T-cell (primary cell): ENCODE results near the gene DNAI7. TPM values are rescaled to one million over a fixed set of nuclear protein-coding genes. Genes with fewer than 3 reads are reported as not detected.

Source experiments
- ATAC-seq, 4 experiments: fragments of 200-7000 bp in 3 of 4; fragments of 150-1000 bp in 1 of 4; cut with Tn5 transposase; replicated peaks in 1 of 4; 1 replicate in 3 of 4; 2 replicates in 1 of 4; pipeline ENCODE4 v1.10.0; 2021; ENCODE audit warnings: moderate library complexity in 3 of 4, mild to moderate bottlenecking in 2 of 4, moderate number of reproducible peaks in 1 of 4
- CTCF ChIA-PET, 2 donors: fragments of 300-600 bp; sonication (Branson Sonifier 250); formaldehyde crosslinking; loops; one replicate each; lab custom pipeline; 2022; ENCODE audit warnings: antibody characterized with exemption in 2 of 2; lab: Charles Lee
- POLR2A ChIA-PET, 2 donors: fragments of 300-600 bp; sonication (Branson Sonifier 250); formaldehyde crosslinking; loops; one replicate each; lab custom pipeline; 2022; ENCODE audit warnings: antibody characterized with exemption in 2 of 2; lab: Charles Lee
- DNase-seq, 35 experiments: peaks; one replicate each; pipeline versions ENCODE4 v3.0.0 to v3.0.0-alpha.2; 2013 to 2023
- H3K27ac ChIP-seq: one replicate; pipeline ENCODE4 v1.5.1; 2013; ENCODE audit warnings: low read length
- H3K27me3 ChIP-seq, 2 experiments: replicated peaks in 1 of 2; 1 replicate in 1 of 2; 2 replicates in 1 of 2; pipeline versions ENCODE4 v1.6.1 to v1.7.0; 2013; ENCODE audit warnings: low read length in 1 of 2, mixed read lengths in 1 of 2; ENCODE audit not compliant: control insufficient read depth in 2 of 2, insufficient read depth in 2 of 2; ENCODE audit errors: extremely low read depth in 1 of 2
- H3K36me3 ChIP-seq, 2 donors: 1 replicate in 1 of 2; 2 replicates in 1 of 2; pipeline versions ENCODE4 v1.6.1 to v1.7.0; 2013; ENCODE audit warnings: low read length in 1 of 2; ENCODE audit not compliant: control insufficient read depth in 2 of 2, insufficient read depth in 1 of 2; ENCODE audit errors: extremely low read depth in 1 of 2
- H3K4me1 ChIP-seq, 2 experiments: 1 replicate in 1 of 2; 2 replicates in 1 of 2; pipeline versions ENCODE4 v1.6.1 to v1.7.0; 2013; ENCODE audit warnings: low read length in 2 of 2, mixed read lengths in 1 of 2; ENCODE audit not compliant: insufficient read depth in 2 of 2, control insufficient read depth in 1 of 2; ENCODE audit errors: extremely low read depth in 1 of 2
- H3K4me3 ChIP-seq, 2 donors: 1 replicate in 1 of 2; 2 replicates in 1 of 2; pipeline versions ENCODE4 v1.5.1 to v1.7.0; 2013; ENCODE audit warnings: mild to moderate bottlenecking in 2 of 2, low read length in 1 of 2, moderate library complexity in 1 of 2; ENCODE audit not compliant: control insufficient read depth in 1 of 2; ENCODE audit errors: extremely low read depth in 1 of 2
- H3K9me3 ChIP-seq: 2 replicates; pipeline ENCODE4 v1.7.0; 2013
- H3K27ac Mint-ChIP-seq, 2 donors: one replicate each; pipeline ENCODE4 v1.8.0; 2020 to 2021; ENCODE audit warnings: mild to moderate bottlenecking in 2 of 2, mixed read lengths in 2 of 2
- H3K27me3 Mint-ChIP-seq, 2 donors: one replicate each; pipeline ENCODE4 v1.8.0; 2021 to 2022; ENCODE audit warnings: mixed read lengths in 2 of 2
- H3K36me3 Mint-ChIP-seq: one replicate; pipeline ENCODE4 v1.8.0; 2021; ENCODE audit warnings: mixed read lengths
- H3K4me1 Mint-ChIP-seq, 3 donors: one replicate each; pipeline ENCODE4 v1.8.0; 2020 to 2022; ENCODE audit warnings: mixed read lengths in 3 of 3, mild to moderate bottlenecking in 1 of 3
- H3K4me3 Mint-ChIP-seq, 3 donors: one replicate each; pipeline ENCODE4 v1.8.0; 2020 to 2022; ENCODE audit warnings: mild to moderate bottlenecking in 3 of 3, mixed read lengths in 3 of 3, moderate library complexity in 3 of 3
- H3K9me3 Mint-ChIP-seq, 3 donors: one replicate each; pipeline ENCODE4 v1.8.0; 2020 to 2022; ENCODE audit warnings: mixed read lengths in 3 of 3
- WGBS: methylation state at CpG from one replicate; pipeline ENCODE4 v1.1.5; 2013; ENCODE audit warnings: missing lambda C conversion rate; ENCODE audit not compliant: insufficient coverage; 5-methylcytosine and 5-hydroxymethylcytosine counted together
- total RNA-seq, 35 experiments: library from RNA in 6 of 35; stranded (reverse) in 6 of 35; fragments of 120-200 nt in 1 of 35; gene quantifications; one replicate each; pipeline versions ENCODE4 v1.2.1 to v1.2.4 and lab custom pipeline; 2013 to 2026

DNAI7 gene
- total RNA-seq, 5 donors from 2014 or later (not counting 1 experiment from before 2014, with no cell fraction given): 0.16 to 0.90 (median 0.30) TPM; not detected in 2

GRCh38 chr12:25089738-25090137 is 105.2 kb downstream of the DNAI7 start:
- ChIA-PET POLR2A (interaction anchor here in 1 of 2 donors (0.5 kb wide), 1 partner anchor 10 kb away, joined by 3 read pairs; no protein-coding TSS in a partner anchor), CTCF (interaction anchor here in 1 of 2 donors (1.4 kb wide), 1 partner anchor 99 kb away, joined by 3 read pairs; no protein-coding TSS in a partner anchor)
- DNase-seq: no peak
- Mint-ChIP-seq H3K4me3 (no peak overlapping the region), H3K27me3 (no peaks in the 10 kb centered on the region), H3K36me3 (peaks cover 82% of the 10 kb centered on the region), H3K9me3 (peaks cover 0 to 12% (median 0%) of the 10 kb centered on the region in 3 donors), H3K4me1 (peaks cover 20 to 32% (median 28%) of the 10 kb centered on the region in 3 donors), H3K27ac (peak overlapping the region; percentile 9 to 71)
- peaks cover 0 to 2% of the 10 kb centered on the region in 2 experiments for H3K4me1 ChIP-seq
- H3K27me3 ChIP-seq: no peaks in the 10 kb centered on the region
- peak overlapping the region; percentile 8 for H3K27ac ChIP-seq
- H3K36me3 ChIP-seq: peaks cover 0 to 61% of the 10 kb centered on the region in 2 donors
- ATAC-seq: no peak
- H3K9me3 ChIP-seq: no peaks in the 10 kb centered on the region
- H3K4me3 ChIP-seq: no peak overlapping the region
- WGBS: no CpG with 5 or more reads among the region's 2 CpGs

DNA sequence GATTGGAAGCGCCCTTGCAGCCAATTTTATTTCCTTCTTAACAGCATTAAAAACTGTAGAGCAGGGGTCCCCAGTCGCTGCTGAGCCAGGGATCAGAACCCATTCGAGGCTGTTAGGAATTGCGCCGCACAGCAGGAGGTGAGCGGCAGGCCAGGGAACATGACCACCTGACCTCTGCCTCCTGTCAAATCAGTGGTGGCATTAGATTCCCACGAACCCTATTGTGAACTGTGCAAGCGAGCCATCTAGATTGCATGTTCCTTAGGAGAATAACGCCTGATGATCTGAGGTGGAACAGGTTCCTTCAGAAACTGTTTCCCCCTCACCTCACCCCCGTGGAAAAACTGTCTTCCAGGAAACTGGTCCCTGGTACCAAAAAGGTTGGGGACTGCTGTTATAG is 107.4 kb downstream of the DNAI7 start:
- H3K27me3 ChIP-seq: no peaks in the 10 kb centered on the region
- no peak overlapping the region for H3K4me3 ChIP-seq
- peaks cover 79% of the 10 kb centered on the region for H3K36me3 Mint-ChIP-seq
- H3K4me3 Mint-ChIP-seq: no peak overlapping the region
- ChIA-PET CTCF (no interaction called here), POLR2A (no interaction called here)
- no peaks in the 10 kb centered on the region for H3K9me3 Mint-ChIP-seq
- no peak overlapping the region for H3K27ac Mint-ChIP-seq
- no peak overlapping the region for H3K27ac ChIP-seq
- H3K36me3 ChIP-seq: peaks cover 0 to 60% of the 10 kb centered on the region in 2 donors
- DNase-seq (no peak), ATAC-seq (no peak)
- H3K27me3 Mint-ChIP-seq: no peaks in the 10 kb centered on the region
- H3K4me1 ChIP-seq: peaks cover 0 to 2% of the 10 kb centered on the region in 2 experiments
- H3K9me3 ChIP-seq: no peaks in the 10 kb centered on the region
- 97% methylated on average over 6 of the region's 10 CpGs for WGBS
- H3K4me1 Mint-ChIP-seq: peaks cover 20 to 28% (median 28%) of the 10 kb centered on the region in 3 donors

DNA sequence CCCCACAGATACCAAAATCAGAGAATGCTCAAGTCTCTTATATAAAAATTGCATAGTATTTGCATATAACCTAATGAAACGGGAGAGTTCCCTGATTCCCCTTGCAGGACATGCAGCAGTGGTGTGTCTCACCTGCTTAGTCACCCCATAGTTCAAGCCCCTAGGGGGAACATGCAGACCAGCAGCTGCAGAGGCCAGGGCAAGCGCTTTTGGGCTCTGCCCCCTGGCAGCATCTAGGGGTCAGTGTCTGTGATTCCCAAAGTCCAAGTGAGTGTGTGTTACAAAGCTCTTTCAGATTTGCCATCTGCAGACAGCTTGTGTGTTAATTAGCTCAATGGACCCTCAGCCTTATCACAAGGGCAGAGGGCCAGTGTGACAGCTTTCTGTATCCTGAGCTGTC is 110.1 kb downstream of the DNAI7 start:
- ATAC-seq (no peak), DNase-seq (no peak)
- Histone ChIP-seq H3K4me3 (no peak overlapping the region), H3K36me3 (peaks cover 7 to 67% of the 10 kb centered on the region in 2 donors), H3K4me1 (peaks cover 0 to 2% of the 10 kb centered on the region in 2 experiments), H3K9me3 (no peaks in the 10 kb centered on the region), H3K27ac (no peak overlapping the region), H3K27me3 (no peaks in the 10 kb centered on the region)
- ChIA-PET CTCF (no interaction called here), POLR2A (no interaction called here)
- no peak overlapping the region for H3K4me3 Mint-ChIP-seq
- H3K27me3 Mint-ChIP-seq: no peaks in the 10 kb centered on the region
- no peaks in the 10 kb centered on the region for H3K9me3 Mint-ChIP-seq
- H3K27ac Mint-ChIP-seq: no peak overlapping the region
- peaks cover 18 to 23% (median 23%) of the 10 kb centered on the region in 3 donors for H3K4me1 Mint-ChIP-seq
- H3K36me3 Mint-ChIP-seq: peaks cover 74% of the 10 kb centered on the region
- WGBS: 95% methylated on average over 2 of the region's 2 CpGs

DNA sequence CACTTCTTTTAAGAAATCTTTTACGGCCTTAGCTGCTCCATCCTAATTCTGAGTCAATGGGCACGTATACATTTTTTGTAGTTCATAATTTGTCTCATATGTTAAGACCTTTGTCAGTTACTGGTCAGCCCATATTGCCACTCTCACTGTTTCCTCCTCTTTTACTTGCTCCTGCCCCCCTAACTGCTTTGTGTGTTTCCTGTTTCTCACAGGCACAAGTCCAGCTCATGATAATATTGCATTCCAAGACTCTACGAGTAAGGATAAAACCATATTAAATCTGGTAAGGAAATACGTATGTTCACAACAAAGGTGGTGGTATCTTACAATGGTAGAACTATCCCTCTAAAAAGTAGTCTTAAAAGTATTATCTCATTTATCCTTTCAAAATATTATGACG is 111.7 kb downstream of the DNAI7 start:
- WGBS: 100% methylated on average over 2 of the region's 5 CpGs
- Histone ChIP-seq H3K4me1 (no peaks in the 10 kb centered on the region), H3K4me3 (no peak overlapping the region), H3K9me3 (no peaks in the 10 kb centered on the region), H3K27me3 (no peaks in the 10 kb centered on the region), H3K36me3 (peaks cover 7 to 68% of the 10 kb centered on the region in 2 donors), H3K27ac (no peak overlapping the region)
- Mint-ChIP-seq H3K4me1 (peaks cover 7 to 21% (median 12%) of the 10 kb centered on the region in 3 donors), H3K27ac (peak overlapping the region in 1 of 2 donors; percentile 15), H3K36me3 (peaks cover 76% of the 10 kb centered on the region), H3K27me3 (no peaks in the 10 kb centered on the region), H3K9me3 (no peaks in the 10 kb centered on the region), H3K4me3 (no peak overlapping the region)
- ATAC-seq: no peak
- POLR2A ChIA-PET: interaction anchor here in 1 of 2 donors (1.6 kb wide), 1 partner anchor 11 kb away, joined by 4 read pairs; no protein-coding TSS in a partner anchor
- no peak for DNase-seq
- CTCF ChIA-PET: interaction anchor here in 1 of 2 donors (0.7 kb wide), 1 partner anchor 51 kb away, joined by 3 read pairs; no protein-coding TSS in a partner anchor

GRCh38 chr12:25082628-25083027 is 112.3 kb downstream of the DNAI7 start:
- CTCF ChIA-PET: interaction anchor here (0.6 to 0.7 kb wide), 2 partner anchors 50 to 90 kb away, joined by 3 read pairs; no protein-coding TSS in a partner anchor
- H3K36me3 ChIP-seq: peaks cover 7 to 64% of the 10 kb centered on the region in 2 donors
- H3K9me3 Mint-ChIP-seq: no peaks in the 10 kb centered on the region

DNA sequence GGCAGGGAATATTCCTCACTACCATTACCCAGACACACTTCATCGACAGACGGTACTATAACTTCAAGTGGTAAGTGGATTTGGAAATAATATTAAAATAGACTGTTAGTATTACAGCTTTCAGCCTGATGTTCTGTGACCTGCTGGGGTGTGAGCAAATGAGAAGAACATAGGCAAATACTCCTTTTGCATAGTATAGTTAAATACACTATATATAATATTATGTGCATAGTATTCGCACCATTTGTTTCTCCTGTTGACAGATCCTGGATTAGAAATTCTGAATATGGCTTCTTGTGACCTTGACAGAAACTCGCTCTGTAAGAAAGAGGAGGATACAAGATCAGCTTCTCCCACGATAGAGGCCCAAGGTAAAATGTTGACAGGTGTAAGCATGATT is 115.6 kb downstream of the DNAI7 start:
- H3K4me1 ChIP-seq: no peaks in the 10 kb centered on the region
- H3K9me3 ChIP-seq: no peaks in the 10 kb centered on the region
- H3K4me3 ChIP-seq: no peak overlapping the region
- DNase-seq (no peak), ATAC-seq (no peak)
- H3K4me1 Mint-ChIP-seq: peaks cover 4 to 13% (median 11%) of the 10 kb centered on the region in 3 donors
- no peak overlapping the region for H3K27ac Mint-ChIP-seq
- ChIA-PET POLR2A (interaction anchor here (0.6 to 0.7 kb wide), 2 partner anchors 11 to 265 kb away, joined by 3 to 4 read pairs; no protein-coding TSS in a partner anchor), CTCF (interaction anchor here in 1 of 2 donors (1.8 kb wide), 1 partner anchor 26 kb away, joined by 4 read pairs; a partner anchor contains a TSS)
- 100% methylated on average over 1 of the region's 5 CpGs for WGBS
- H3K27me3 Mint-ChIP-seq: no peaks in the 10 kb centered on the region
- H3K27me3 ChIP-seq: no peaks in the 10 kb centered on the region
- H3K4me3 Mint-ChIP-seq: no peak overlapping the region
- peaks cover 7 to 40% of the 10 kb centered on the region in 2 donors for H3K36me3 ChIP-seq
- H3K36me3 Mint-ChIP-seq: peaks cover 47% of the 10 kb centered on the region
- H3K27ac ChIP-seq: no peak overlapping the region
- H3K9me3 Mint-ChIP-seq: no peaks in the 10 kb centered on the region

More at GRCh38 chr12:25082628-25083027, 112.3 kb downstream of the DNAI7 start:
- no peaks in the 10 kb centered on the region for H3K27me3 Mint-ChIP-seq
- Histone ChIP-seq H3K27me3 (no peaks in the 10 kb centered on the region), H3K27ac (no peak overlapping the region), H3K9me3 (no peaks in the 10 kb centered on the region), H3K4me3 (no peak overlapping the region), H3K4me1 (no peaks in the 10 kb centered on the region)
- DNase-seq (no peak), ATAC-seq (no peak)
- WGBS: no CpG with 5 or more reads among the region's 2 CpGs
- POLR2A ChIA-PET: interaction anchor here in 1 of 2 donors (1.6 kb wide), 1 partner anchor 11 kb away, joined by 4 read pairs; no protein-coding TSS in a partner anchor
- H3K36me3 Mint-ChIP-seq: peaks cover 73% of the 10 kb centered on the region
- peaks cover 1 to 15% (median 6%) of the 10 kb centered on the region in 3 donors for H3K4me1 Mint-ChIP-seq
- H3K27ac Mint-ChIP-seq: no peak overlapping the region
- H3K4me3 Mint-ChIP-seq: no peak overlapping the region
